GM15510 (cell line): ENCODE results near the gene PRRG1.

ENCODE experiments used
- POLR2A ChIP-seq: IDR thresholded peaks from 3 replicates; pipeline ENCODE4 v1.6.1; 2011; ENCODE audit warnings: borderline replicate concordance; ENCODE audit not compliant: insufficient read length; ENCODE audit errors: extremely low read depth

PRRG1 gene

GRCh38 chrX:37491686-37492085, 142.5 kb downstream of the PRRG1 start:
- TF ChIP-seq POLR2A, result no peak

GRCh38 chrX:37504991-37505390, 155.8 kb downstream of the PRRG1 start:
- TF ChIP-seq POLR2A, result no peak
